Activated T-cell treated with anti-CD3 and anti-CD28 coated beads for 48 hours (primary cell): ENCODE data around the gene NXPH4.

Experiments used
- DNase-seq: peaks from one replicate; pipeline ENCODE4 v3.0.0-alpha.2; 2020; ENCODE audit warnings: low read depth

The NXPH4 gene

GRCh38 chr12:57243521-57244311 lies 27.1 kb downstream of the NXPH4 start:
- peak; percentile 79 for DNase-seq

GRCh38 chr12:57244312-57244696 lies 27.7 kb downstream of the NXPH4 start:
- DNase-seq = no peak

- DNase-seq = no peak
Observed at GRCh38 chr12:57247041-57247440, 30.4 kb downstream of the NXPH4 start.

- DNase-seq = no peak
Observed at GRCh38 chr12:57248934-57249742, 32.5 kb downstream of the NXPH4 start.

DNA sequence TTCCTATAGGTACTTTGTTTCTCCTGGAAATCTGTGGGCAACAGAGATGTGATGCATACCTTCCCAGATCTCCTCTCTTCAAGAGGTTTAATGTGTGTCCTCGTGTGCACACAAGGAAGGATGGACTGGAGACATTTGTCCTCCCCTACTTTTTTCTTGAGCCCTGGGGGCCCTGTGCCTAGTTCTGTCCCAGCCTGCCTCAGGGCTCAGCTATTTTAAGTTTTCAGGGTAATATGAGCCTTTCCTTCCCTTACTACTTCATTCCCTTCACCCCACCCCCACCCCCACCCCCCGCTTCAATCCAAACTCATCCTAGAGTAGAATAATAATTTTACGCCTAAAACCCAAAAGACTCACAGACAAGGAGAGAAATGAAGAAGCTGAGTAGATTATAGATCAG lies 33.9 kb downstream of the NXPH4 start:
- DNase-seq = no peak

DNA sequence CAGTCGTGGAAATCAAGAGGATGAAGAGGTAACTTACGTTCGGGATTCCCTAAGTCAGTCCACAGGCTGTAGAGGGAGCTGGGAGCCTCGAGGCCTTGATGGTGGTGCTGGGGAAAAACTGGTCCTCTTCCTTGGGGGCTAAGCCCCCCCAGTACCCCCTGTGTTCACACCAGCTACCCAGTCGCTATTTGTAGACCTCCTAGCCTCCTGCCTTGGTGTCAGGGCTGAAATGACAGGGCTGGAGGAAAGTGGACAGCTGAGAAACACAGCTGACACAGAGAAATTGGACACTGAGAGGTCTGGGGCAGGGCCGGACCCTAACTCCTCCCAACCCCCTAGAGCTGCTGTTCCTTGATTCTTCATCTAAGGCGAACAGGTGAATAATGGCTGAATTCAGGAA lies 34.4 kb downstream of the NXPH4 start, which contains the start of gene STAC3:
Gene STAC3 (minus strand): TSS at position 232 of the 400 bp plus-strand sequence. CDS start 1,551 bp downstream, outside the sequence.
- no peak for DNase-seq

DNA sequence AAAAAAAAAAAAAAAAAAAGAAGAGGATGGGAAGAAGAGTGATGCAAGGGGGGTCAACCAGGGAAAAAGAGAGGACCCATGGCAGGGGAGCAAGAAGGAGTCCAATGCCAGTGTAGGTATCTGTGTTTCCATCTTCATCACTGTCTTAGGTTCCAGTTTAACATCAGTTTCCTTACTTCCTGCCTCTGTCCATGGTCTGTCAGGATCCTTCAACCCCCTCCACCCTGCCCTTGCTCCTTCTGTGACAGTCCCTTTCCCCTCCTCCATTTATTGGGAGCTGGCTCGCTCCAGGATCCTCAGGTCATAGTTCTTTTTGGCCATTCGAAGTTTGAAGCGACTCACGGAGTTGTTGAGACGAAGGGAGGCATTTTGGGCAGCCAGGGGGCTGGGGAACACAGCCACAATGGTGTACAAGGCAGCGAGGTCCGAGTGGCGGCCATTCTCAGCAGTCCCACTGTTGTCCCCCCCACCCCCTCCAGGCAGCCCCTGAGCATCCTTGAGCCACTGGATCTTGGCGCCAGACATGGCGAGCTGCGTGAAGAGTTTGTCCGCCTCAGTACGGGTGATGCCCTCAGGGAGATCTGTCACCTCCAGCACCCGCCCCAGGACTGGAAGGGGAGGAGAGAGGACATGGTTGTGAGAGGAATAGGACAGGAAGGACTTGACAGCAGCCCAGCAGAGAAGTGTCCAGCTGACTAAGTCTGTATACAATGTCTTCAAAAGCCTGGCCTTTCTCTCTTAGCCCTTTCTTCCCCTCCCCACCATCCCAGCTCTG lies 38.1 kb downstream of the NXPH4 start:
- DNase-seq = no peak

- no peak for DNase-seq
Observed at GRCh38 chr12:57255916-57256315, 39.3 kb downstream of the NXPH4 start.

DNA sequence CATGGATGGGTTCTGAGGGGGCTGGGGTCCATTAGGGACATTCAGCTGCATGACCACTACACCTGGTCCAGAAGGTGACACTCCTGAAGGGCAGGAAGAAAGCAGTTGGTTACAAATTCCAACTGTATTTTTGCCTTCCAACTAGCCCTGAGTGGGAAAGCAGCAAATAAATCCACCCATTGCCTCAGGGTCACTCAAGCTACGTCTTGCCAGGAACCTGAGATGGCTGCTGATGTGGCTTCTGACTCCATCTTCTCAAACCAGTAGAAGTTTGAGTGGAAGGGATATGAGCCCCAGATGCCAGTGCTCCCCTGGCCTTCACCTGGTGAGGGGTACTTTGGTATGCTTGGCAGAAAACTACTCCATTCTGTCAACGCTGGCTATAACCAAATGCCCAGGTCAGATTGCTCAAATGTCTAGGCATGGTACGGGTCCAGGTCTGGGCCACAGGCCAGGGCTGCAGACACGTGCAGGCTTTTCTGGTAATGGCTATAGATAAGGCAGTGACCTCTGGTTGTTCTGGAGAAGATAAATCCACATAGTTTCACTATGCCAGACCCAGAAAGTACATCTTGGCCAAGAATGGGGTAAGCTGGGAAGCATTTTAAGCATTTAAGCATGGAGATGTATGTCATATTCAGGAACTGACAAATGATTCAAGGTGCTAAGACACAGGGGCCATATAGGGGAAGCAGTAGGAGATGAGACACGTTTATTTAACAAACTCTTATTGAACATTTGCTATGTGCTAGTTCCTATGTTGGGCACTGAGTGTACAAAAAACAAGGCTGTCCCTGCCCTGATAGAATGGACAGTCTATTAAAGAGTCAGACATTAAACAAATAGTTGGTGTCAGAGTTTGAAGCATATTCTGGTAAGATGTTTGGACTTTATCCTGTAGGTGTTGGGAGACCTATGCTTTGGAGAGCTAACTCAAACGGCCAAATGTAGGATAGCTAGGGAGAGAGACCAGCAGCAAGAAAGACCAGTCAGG lies 42.7 kb downstream of the NXPH4 start:
- DNase-seq = no peak

- DNase-seq = no peak
Observed at GRCh38 chr12:57260366-57260765, 43.8 kb downstream of the NXPH4 start.

DNA sequence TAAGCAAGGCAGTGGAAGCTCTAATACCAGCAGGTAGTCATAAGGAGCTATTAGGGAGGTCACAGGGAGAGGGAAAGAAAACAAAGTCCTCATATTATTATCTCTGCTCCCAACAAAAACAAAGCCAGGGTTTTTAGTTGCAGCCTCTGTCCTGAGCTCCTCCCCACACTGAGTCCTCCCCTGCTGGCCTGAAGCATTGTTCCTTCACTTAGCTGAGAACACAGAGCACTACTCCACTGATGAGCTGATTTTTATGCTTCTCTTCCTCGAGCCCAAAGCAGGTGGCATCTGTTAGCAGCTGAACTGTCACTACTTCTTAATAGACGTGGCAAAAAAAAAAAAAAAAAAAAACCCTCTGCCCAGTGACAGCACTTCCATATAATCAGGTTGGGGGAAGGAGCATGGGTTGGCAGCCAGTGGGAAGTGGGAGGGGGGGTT lies 44.9 kb downstream of the NXPH4 start:
- no peak for DNase-seq

- no peak for DNase-seq
Observed at GRCh38 chr12:57262126-57262822, 45.7 kb downstream of the NXPH4 start.

GRCh38 chr12:57263096-57263495 lies 46.5 kb downstream of the NXPH4 start:
- DNase-seq = no peak

GRCh38 chr12:57266681-57267080 lies 50.1 kb downstream of the NXPH4 start:
- no peak for DNase-seq

DNA sequence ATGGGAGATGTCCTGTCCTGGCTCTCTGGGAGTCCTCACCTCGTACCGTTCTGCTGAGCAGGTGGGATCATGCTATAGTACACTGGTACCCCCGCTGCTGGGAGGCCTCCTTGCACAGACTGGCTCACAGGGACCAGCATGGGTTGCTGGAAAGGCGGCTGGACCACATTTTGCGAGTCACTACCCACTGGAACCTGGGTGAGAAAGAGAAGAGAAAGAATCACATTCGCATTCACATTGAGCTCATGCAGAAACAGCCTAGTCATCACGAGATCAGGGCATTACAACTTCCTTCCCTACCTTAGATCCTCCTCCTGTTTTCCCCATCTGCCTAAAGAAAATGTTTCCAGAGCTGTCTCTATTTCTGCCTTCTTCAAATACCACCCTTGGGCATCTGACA lies 51.7 kb downstream of the NXPH4 start:
- DNase-seq = peak; percentile 47

GRCh38 chr12:57270966-57271470 lies 54.4 kb downstream of the NXPH4 start:
- no peak for DNase-seq

GRCh38 chr12:57272337-57273151 lies 56.0 kb downstream of the NXPH4 start:
- DNase-seq = no peak

- DNase-seq = no peak
Observed at GRCh38 chr12:57273516-57273915, 56.9 kb downstream of the NXPH4 start.
